Uterus (tissue), 4 donors: ENCODE data around the gene UPF3A. TPM values are rescaled to one million over a fixed set of nuclear protein-coding genes. Genes with fewer than 3 reads are reported as not detected.

Experiments used
- DNase-seq, 2 donors: peaks; one replicate each; pipeline ENCODE4 v3.0.0-alpha.2; 2019 to 2020
- H3K27ac ChIP-seq, 2 donors: fragments of 200-600 bp; sonication (generic); 1 replicate in 1 of 2; 2 replicates in 1 of 2; pipeline ENCODE4 v1.5.1; 2016 to 2018
- H3K27me3 ChIP-seq, 2 donors: fragments of 200-600 bp; sonication (generic); one replicate each; pipeline ENCODE4 v1.5.1; 2018 to 2019; ENCODE audit warnings: control low read depth in 1 of 2
- H3K36me3 ChIP-seq, 2 donors: fragments of 200-600 bp; sonication (generic); one replicate each; pipeline ENCODE4 v1.5.1; 2019; ENCODE audit warnings: control low read depth in 1 of 2
- H3K4me1 ChIP-seq, 2 donors: fragments of 200-600 bp; sonication (generic); one replicate each; pipeline ENCODE4 v1.5.1; 2018 to 2019; ENCODE audit warnings: control low read depth in 1 of 2
- H3K4me3 ChIP-seq, 2 donors: fragments of 200-600 bp; sonication (generic); 1 replicate in 1 of 2; 2 replicates in 1 of 2; pipeline ENCODE4 v1.5.1; 2018 to 2019; ENCODE audit warnings: mild to moderate bottlenecking in 1 of 2
- H3K9me3 ChIP-seq, 2 donors: fragments of 200-600 bp; sonication (generic); one replicate each; pipeline ENCODE4 v1.5.1; 2019; ENCODE audit warnings: control low read depth in 1 of 2
- POLR2A ChIP-seq, 2 donors: fragments of 450-650 bp; IDR thresholded peaks; one replicate each; pipeline ENCODE4 v1.6.1; 2016; ENCODE audit warnings: antibody characterized with exemption in 2 of 2, mild to moderate bottlenecking in 1 of 2, moderate library complexity in 1 of 2
- intact Hi-C: fragments of 100-400 bp; cut with DNase I; formaldehyde crosslinking; loops from one replicate; pipeline ENCODE4 v1.15.1; 2023; ENCODE audit warnings: low total_unique reads
- total RNA-seq, 4 donors: library from RNA; depleted of rRNA in 3 of 4; stranded (reverse); fragments of >200 nt in 3 of 4; gene quantifications; one replicate each; pipeline versions ENCODE4 v1.1.0 to v1.2.4, GENCODE V29; 2014 to 2023
- TF ChIP-seq, protein P1 (sequence below), 4 experiments: fragments of 200-600 bp in 2 of 4; fragments of 450-650 bp in 2 of 4; sonication (generic) in 2 of 4; IDR thresholded peaks; one replicate each; pipeline ENCODE4 v1.5.1; 2016 to 2019; ENCODE audit warnings: antibody characterized with exemption in 4 of 4, mild to moderate bottlenecking in 2 of 4, moderate library complexity in 1 of 4
- donor health status: DM: yes; HTN: yes; CAD: no.

UPF3A gene
- total RNA-seq, 4 donors from 2014 or later: 15.0 to 74.1 (median 34.9) TPM

DNA sequence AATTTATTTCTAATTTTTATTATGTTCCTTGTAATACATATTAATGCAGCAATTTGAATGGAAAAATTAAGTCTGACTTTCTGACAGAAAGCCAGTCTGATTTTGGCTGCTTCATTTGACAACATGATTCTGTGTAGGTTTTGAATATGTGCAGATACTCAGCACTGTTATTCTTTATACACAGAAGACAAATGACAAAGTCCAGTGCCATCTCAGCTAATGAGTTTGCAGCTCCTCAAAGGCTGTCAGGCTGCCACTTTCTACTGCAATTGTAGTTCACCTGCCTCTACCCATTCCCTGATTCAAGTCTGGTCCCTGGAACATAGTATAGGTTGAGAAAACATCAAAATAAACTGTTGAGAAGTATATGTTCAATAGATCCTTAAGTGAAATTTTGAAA, 30.0 kb downstream of the UPF3A start:
- no peak for TF ChIP-seq POLR2A (IDR thresholded peaks at IDR 0.05)
- TF ChIP-seq, protein P1, sequence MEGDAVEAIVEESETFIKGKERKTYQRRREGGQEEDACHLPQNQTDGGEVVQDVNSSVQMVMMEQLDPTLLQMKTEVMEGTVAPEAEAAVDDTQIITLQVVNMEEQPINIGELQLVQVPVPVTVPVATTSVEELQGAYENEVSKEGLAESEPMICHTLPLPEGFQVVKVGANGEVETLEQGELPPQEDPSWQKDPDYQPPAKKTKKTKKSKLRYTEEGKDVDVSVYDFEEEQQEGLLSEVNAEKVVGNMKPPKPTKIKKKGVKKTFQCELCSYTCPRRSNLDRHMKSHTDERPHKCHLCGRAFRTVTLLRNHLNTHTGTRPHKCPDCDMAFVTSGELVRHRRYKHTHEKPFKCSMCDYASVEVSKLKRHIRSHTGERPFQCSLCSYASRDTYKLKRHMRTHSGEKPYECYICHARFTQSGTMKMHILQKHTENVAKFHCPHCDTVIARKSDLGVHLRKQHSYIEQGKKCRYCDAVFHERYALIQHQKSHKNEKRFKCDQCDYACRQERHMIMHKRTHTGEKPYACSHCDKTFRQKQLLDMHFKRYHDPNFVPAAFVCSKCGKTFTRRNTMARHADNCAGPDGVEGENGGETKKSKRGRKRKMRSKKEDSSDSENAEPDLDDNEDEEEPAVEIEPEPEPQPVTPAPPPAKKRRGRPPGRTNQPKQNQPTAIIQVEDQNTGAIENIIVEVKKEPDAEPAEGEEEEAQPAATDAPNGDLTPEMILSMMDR (IDR thresholded peaks at IDR 0.05): no peak
- Histone ChIP-seq H3K36me3 (no peaks in the 10 kb centered on the region), H3K27ac (no peak overlapping the region), H3K9me3 (no peaks in the 10 kb centered on the region), H3K4me3 (no peak overlapping the region), H3K27me3 (no peaks in the 10 kb centered on the region), H3K4me1 (peaks cover 0 to 3% of the 10 kb centered on the region in 2 donors)
- no peak for DNase-seq
- intact Hi-C loops: no loop called here

DNA sequence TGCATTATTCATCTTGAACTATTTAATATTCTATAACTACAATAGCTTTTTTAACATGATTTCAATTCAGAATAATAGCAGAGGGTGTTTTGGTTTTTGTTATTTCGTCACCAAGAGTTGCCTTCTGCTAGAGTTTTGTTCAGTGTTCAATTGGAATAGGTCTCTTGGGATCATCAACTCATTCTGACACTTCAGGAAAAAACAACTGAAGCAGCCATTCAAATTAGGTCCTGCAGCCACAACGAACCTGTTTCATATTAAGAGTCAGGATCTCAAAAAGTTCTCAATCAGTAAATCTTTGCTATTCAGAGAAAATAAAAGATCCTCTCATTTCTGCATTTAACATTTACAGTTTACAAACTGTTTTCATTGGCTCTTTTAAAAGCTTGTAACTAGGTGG, 30.5 kb downstream of the UPF3A start:
- intact Hi-C loops: no loop called here
- no peak overlapping the region for H3K27ac ChIP-seq
- H3K4me1 ChIP-seq: peaks cover 0 to 3% of the 10 kb centered on the region in 2 donors
- no peak for DNase-seq
- TF ChIP-seq, protein P1 (IDR thresholded peaks at IDR 0.05): no peak
- no peak for TF ChIP-seq POLR2A (IDR thresholded peaks at IDR 0.05)
- H3K9me3 ChIP-seq: no peaks in the 10 kb centered on the region
- no peak overlapping the region for H3K4me3 ChIP-seq
- H3K27me3 ChIP-seq: no peaks in the 10 kb centered on the region
- H3K36me3 ChIP-seq: no peaks in the 10 kb centered on the region

- intact Hi-C loops: no loop called here
- H3K36me3 ChIP-seq: no peaks in the 10 kb centered on the region
- TF ChIP-seq, protein P1 (IDR thresholded peaks at IDR 0.05): no peak
- TF ChIP-seq POLR2A (IDR thresholded peaks at IDR 0.05): no peak
- H3K4me1 ChIP-seq: peaks cover 0 to 3% of the 10 kb centered on the region in 2 donors
- H3K4me3 ChIP-seq: peak overlapping the region; percentile 28 to 96
- no peak for DNase-seq
- H3K9me3 ChIP-seq: no peaks in the 10 kb centered on the region
- H3K27ac ChIP-seq: peak overlapping the region; percentile 85 to 94
- H3K27me3 ChIP-seq: no peaks in the 10 kb centered on the region
Measured at GRCh38 chr13:114313061-114313860, 31.9 kb downstream of the UPF3A start.

DNA sequence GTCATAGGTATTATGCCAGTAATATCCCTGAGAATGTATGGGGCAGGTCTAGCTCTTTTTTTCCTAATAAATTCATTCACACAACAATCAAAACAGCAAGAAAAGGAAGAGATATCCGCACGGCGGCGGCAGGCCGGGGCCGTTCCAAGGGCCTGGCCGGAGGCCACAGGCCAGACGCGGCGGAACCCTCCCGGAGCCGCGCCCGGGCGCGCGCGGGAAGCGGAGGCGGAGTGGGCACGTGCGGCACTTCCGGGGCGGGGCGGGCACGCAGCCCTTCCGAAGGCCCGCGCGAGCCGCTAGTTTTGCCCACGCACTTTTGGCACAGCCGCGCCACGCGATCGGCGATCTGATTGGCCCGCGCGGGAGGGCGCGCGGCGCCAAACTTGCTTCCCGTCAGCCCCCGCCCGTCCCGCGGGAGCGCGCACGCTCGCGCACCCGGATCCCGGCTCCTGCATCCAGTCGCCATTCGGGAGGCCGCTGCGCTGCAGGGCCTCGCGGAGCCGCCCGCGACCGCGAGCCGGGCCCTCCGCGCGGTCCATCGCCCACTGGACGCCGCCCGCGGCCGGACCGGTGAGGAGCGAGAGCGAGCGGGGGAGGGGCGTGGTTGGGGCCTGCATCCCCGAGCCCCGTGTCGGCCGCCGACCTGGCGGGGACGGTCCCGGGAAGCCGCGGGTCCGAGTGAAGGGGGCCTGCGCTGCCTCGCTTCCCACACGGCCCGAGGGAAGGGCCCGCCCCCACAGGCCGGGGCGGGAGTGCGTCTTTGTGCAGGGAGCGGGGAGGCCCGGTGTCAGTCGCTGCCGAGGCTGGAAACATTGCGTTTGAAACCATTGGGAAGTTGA, 32.9 kb downstream of the UPF3A start, which contains the start of gene CHAMP1:
Gene CHAMP1, plus strand, starts transcription at position 430 of the 839 bp plus-strand sequence. CDS start 9,340 bp downstream, outside the sequence.
- Histone ChIP-seq H3K36me3 (no peaks in the 10 kb centered on the region), H3K27me3 (no peaks in the 10 kb centered on the region), H3K4me3 (peak within 1 kb of the TSS; percentile 52 to 96), H3K9me3 (no peaks in the 10 kb centered on the region), H3K27ac (peak within 1 kb of the TSS; percentile 85 to 94), H3K4me1 (peaks cover 0 to 3% of the 10 kb centered on the region in 2 donors)
- intact Hi-C loops: no loop called here
- DNase-seq: peak; percentile 94 to 98
- TF ChIP-seq, protein P1 (IDR thresholded peaks at IDR 0.05): peak in 2 of 4 experiments; percentile 22 to 27
- TF ChIP-seq POLR2A (IDR thresholded peaks at IDR 0.05): peak; percentile 83 to 94
